ENCODE measurements around the gene ECE2. TPM values are rescaled to one million over a fixed set of nuclear protein-coding genes. Genes with fewer than 3 reads are reported as not detected.

ECE2 gene
- polyA plus RNA-seq, 2 of the 4 experiments (the other 2 are of a cell fraction) = not detected

GRCh38 chr3:184323696-184324095 is 47.9 kb downstream of the ECE2 start:
- no peak overlapping the region for H3K4me3 ChIP-seq
- POLR2A ChIA-PET = no interaction called here
- TF ChIP-seq ESRRA (IDR thresholded peaks at IDR 0.05; ENCODE audit: borderline replicate concordance, low read length) (no peak), EHMT2 (IDR thresholded peaks at IDR 0.05; ENCODE audit: low read depth) (no peak), RAD21 (conservative IDR thresholded peaks at IDR 0.05 in 1 of 2, IDR thresholded peaks at IDR 0.05 in 1 of 2) (no peak), CBX8 (IDR thresholded peaks at IDR 0.05) (no peak), SREBF2 (IDR thresholded peaks at IDR 0.05) (no peak), CHD4 (IDR thresholded peaks at IDR 0.05; ENCODE audit: borderline replicate concordance) (no peak), HDAC2 (IDR thresholded peaks at IDR 0.05) (no peak), ATOH8 (CRISPR knock-in tag; IDR thresholded peaks at IDR 0.05; ENCODE audit: low read depth) (no peak), CBX2 (IDR thresholded peaks at IDR 0.05; ENCODE audit: borderline replicate concordance, low read depth) (no peak)
- FAIRE-seq (no peak), DNase-seq (ENCODE audit: low read depth in 1 of 2, low spot score in 1 of 2) (no peak), ATAC-seq (no peak)
- CTCF ChIA-PET = interaction anchor here (1.2 to 1.4 kb wide), 2 partner anchors 14 to 32 kb away, joined by 4 read pairs; partner anchors contain the start of gene FAM131A
- no peak overlapping the region for H3K27ac ChIP-seq
- H3K4me2 ChIP-seq = no peak overlapping the region
- 96% methylated on average over 8 of the region's 8 CpGs for WGBS (ENCODE audit: missing lambda C conversion rate)
- H3K9me3 ChIP-seq = no peaks in the 10 kb centered on the region
- peaks cover 24% of the 10 kb centered on the region for H3K4me1 ChIP-seq

GRCh38 chr3:184325269-184325668 is 49.4 kb downstream of the ECE2 start:
- no peak overlapping the region for H3K4me2 ChIP-seq
- CTCF ChIA-PET = interaction anchor here (1.4 kb wide), 2 partner anchors 10 to 30 kb away, joined by 3 to 4 read pairs; no protein-coding TSS in a partner anchor
- no peaks in the 10 kb centered on the region for H3K9me3 ChIP-seq
- FAIRE-seq = no peak
- DNase-seq (ENCODE audit: low read depth in 1 of 2, low spot score in 1 of 2) = no peak
- peaks cover 11% of the 10 kb centered on the region for H3K4me1 ChIP-seq
- no peak for TF ChIP-seq ELK1 (IDR thresholded peaks at IDR 0.05; ENCODE audit: low read depth, low read length)
- TF ChIP-seq BCL3 (IDR thresholded peaks at IDR 0.05) = no peak
- TF ChIP-seq PHF8 (IDR thresholded peaks at IDR 0.05; ENCODE audit: borderline replicate concordance, low read depth) = no peak
- no peak for TF ChIP-seq CEBPB (IDR thresholded peaks at IDR 0.05)
- no peak for TF ChIP-seq GATA3 (IDR thresholded peaks at IDR 0.05; ENCODE audit: borderline replicate concordance)
- no peak for TF ChIP-seq CHD2 (IDR thresholded peaks at IDR 0.05; ENCODE audit: low read length, partially characterized antibody)
- TF ChIP-seq RARB (CRISPR knock-in tag; IDR thresholded peaks at IDR 0.05) = no peak
- no peak for TF ChIP-seq ATOH8 (CRISPR knock-in tag; IDR thresholded peaks at IDR 0.05; ENCODE audit: low read depth)
- WGBS (ENCODE audit: missing lambda C conversion rate) = 95% methylated on average over 13 of the region's 13 CpGs
- H3K27ac ChIP-seq = no peak overlapping the region
- POLR2A ChIA-PET = no interaction called here
- ATAC-seq = no peak
- H3K4me3 ChIP-seq = no peak overlapping the region

GRCh38 chr3:184325715-184326369 is 50.0 kb downstream of the ECE2 start:
- no peak overlapping the region for H3K4me3 ChIP-seq
- DNase-seq (ENCODE audit: low read depth in 1 of 2, low spot score in 1 of 2) = no peak
- no peaks in the 10 kb centered on the region for H3K9me3 ChIP-seq
- ChIA-PET POLR2A (no interaction called here), CTCF (interaction anchor here (1.4 to 2.0 kb wide), 3 partner anchors 9 to 28 kb away, joined by 3 to 7 read pairs (median 4); no protein-coding TSS in a partner anchor)
- no peak overlapping the region for H3K27ac ChIP-seq
- no peak for FAIRE-seq
- ATAC-seq = no peak
- WGBS (ENCODE audit: missing lambda C conversion rate) = 88% methylated on average over 5 of the region's 6 CpGs
- peaks cover 6% of the 10 kb centered on the region; the same call in 2 of the 3 replicates for H3K4me1 ChIP-seq
- H3K4me2 ChIP-seq = no peak overlapping the region
- no peak for TF ChIP-seq ZFP36 (IDR thresholded peaks at IDR 0.05; ENCODE audit: borderline replicate concordance, partially characterized antibody)
- TF ChIP-seq MYC (IDR thresholded peaks at IDR 0.05; ENCODE audit: borderline replicate concordance, low read length) = no peak
- TF ChIP-seq FOXS1 (CRISPR knock-in tag; IDR thresholded peaks at IDR 0.05) = no peak
- no peak for TF ChIP-seq HES2 (IDR thresholded peaks at IDR 0.05)
- TF ChIP-seq HOXA7 (CRISPR knock-in tag; IDR thresholded peaks at IDR 0.05) = no peak
- TF ChIP-seq MAFK (IDR thresholded peaks at IDR 0.05; ENCODE audit: partially characterized antibody) = no peak
- no peak for TF ChIP-seq RNF2 (IDR thresholded peaks at IDR 0.05; ENCODE audit: borderline replicate concordance, low read depth)
- no peak for TF ChIP-seq USF2 (IDR thresholded peaks at IDR 0.05)
- TF ChIP-seq GATA3 (IDR thresholded peaks at IDR 0.05; ENCODE audit: borderline replicate concordance) = no peak
- no peak for TF ChIP-seq NFE2L2 (conservative IDR thresholded peaks at IDR 0.05; ENCODE audit: low read length)
- TF ChIP-seq NPAS2 (CRISPR knock-in tag; IDR thresholded peaks at IDR 0.05; ENCODE audit: borderline replicate concordance) = no peak
- TF ChIP-seq ATOH8 (CRISPR knock-in tag; IDR thresholded peaks at IDR 0.05; ENCODE audit: low read depth) = no peak
- no peak for TF ChIP-seq FOSB (CRISPR knock-in tag; IDR thresholded peaks at IDR 0.05)

Measured in A549 (cell line).